NB4 (cell line): Measurements from ENCODE around the gene CENPH.
"Not testable (repeated sequence)": the region's sequence is repeated elsewhere in the genome, so short reads cannot be mapped to it uniquely, and the experiment has no call there.

ENCODE experiments used
- DNase-seq: peaks from one replicate; pipeline ENCODE4 v3.0.0; 2010; ENCODE audit warnings: low read depth
- H3K4me3 ChIP-seq: one replicate; pipeline ENCODE4 v1.5.1; 2011; ENCODE audit warnings: mild to moderate bottlenecking, low read depth, low read length, moderate library complexity
- CTCF ChIP-seq: IDR thresholded peaks from one replicate; pipeline ENCODE4 v1.5.1; 2012; ENCODE audit warnings: low read depth, low read length
- MAX ChIP-seq: IDR thresholded peaks from 2 replicates; pipeline ENCODE4 v1.6.1; 2011; ENCODE audit warnings: low read depth, low read length
- MYC ChIP-seq: IDR thresholded peaks from 2 replicates; pipeline ENCODE4 v1.6.1; 2011; ENCODE audit warnings: low read depth, low read length
- POLR2A ChIP-seq: IDR thresholded peaks from 2 replicates; pipeline ENCODE4 v1.6.1; 2011; ENCODE audit warnings: mild to moderate bottlenecking; ENCODE audit not compliant: insufficient read length; ENCODE audit errors: extremely low read depth

The CENPH gene

GRCh38 chr5:69224520-69224919, 35.1 kb downstream of the CENPH start:
- DNase-seq: no peak
- no peak for TF ChIP-seq POLR2A
- no peak overlapping the region for H3K4me3 ChIP-seq

GRCh38 chr5:69225860-69226259, 36.5 kb downstream of the CENPH start:
- TF ChIP-seq MYC (no peak), POLR2A (no peak), MAX (no peak), CTCF (no peak)
- no peak overlapping the region for H3K4me3 ChIP-seq
- DNase-seq: no peak

- no peak for DNase-seq
- TF ChIP-seq MYC (no peak), CTCF (no peak)
- no peak overlapping the region for H3K4me3 ChIP-seq
Measured at GRCh38 chr5:69230181-69230580, 40.8 kb downstream of the CENPH start.

- TF ChIP-seq POLR2A: no peak
- TF ChIP-seq MYC: no peak
- TF ChIP-seq CTCF: no peak
- TF ChIP-seq MAX: no peak
Measured at GRCh38 chr5:69231281-69231680, 41.9 kb downstream of the CENPH start.

GRCh38 chr5:69231851-69232250, 42.5 kb downstream of the CENPH start:
- TF ChIP-seq MYC (no peak), MAX (no peak), CTCF (no peak), POLR2A (no peak)
- DNase-seq: no peak
- H3K4me3 ChIP-seq: no peak overlapping the region

More at GRCh38 chr5:69231281-69231680, 41.9 kb downstream of the CENPH start:
- no peak overlapping the region for H3K4me3 ChIP-seq
- no peak for DNase-seq

- H3K4me3 ChIP-seq: peak within 1 kb of the TSS; percentile 90
- TF ChIP-seq CTCF (no peak), MAX (peak; percentile 97), POLR2A (peak; percentile 78), MYC (peak; percentile 81)
- DNase-seq: peak; percentile 92
Measured at GRCh38 chr5:69234457-69235268, 45.3 kb downstream of the CENPH start, which contains the start of gene CDK7. CDK7 (plus strand) TSS chr5:69234886; CDS start chr5:69234976, 90 bp downstream.

- not testable (repeated sequence) for H3K4me3 ChIP-seq, DNase-seq
Measured at GRCh38 chr5:69236733-69237132, 47.4 kb downstream of the CENPH start.
